ENCODE data around the gene SPSB1.
"Not testable (repeated sequence)": the region's sequence is repeated elsewhere in the genome, so short reads cannot be mapped to it uniquely, and the experiment has no call there.

The SPSB1 gene

GRCh38 chr1:9299571-9300541 is 7.2 kb downstream of the SPSB1 start:
- DNase-seq (ENCODE audit: low read depth, low spot score) = not testable (repeated sequence)

GRCh38 chr1:9300573-9300972 is 7.9 kb downstream of the SPSB1 start:
- DNase-seq (ENCODE audit: low read depth, low spot score) = no peak

- no peak for DNase-seq (ENCODE audit: low read depth, low spot score)
Measured at GRCh38 chr1:9302745-9303524, 10.2 kb downstream of the SPSB1 start.

- DNase-seq (ENCODE audit: low read depth, low spot score) = no peak
Measured at GRCh38 chr1:9303916-9304315, 11.2 kb downstream of the SPSB1 start.

- no peak for DNase-seq (ENCODE audit: low read depth, low spot score)
Measured at GRCh38 chr1:9305216-9305615, 12.5 kb downstream of the SPSB1 start.

- DNase-seq (ENCODE audit: low read depth, low spot score) = no peak
Measured at GRCh38 chr1:9306006-9306405, 13.3 kb downstream of the SPSB1 start.

GRCh38 chr1:9307303-9307702 is 14.6 kb downstream of the SPSB1 start:
- no peak for DNase-seq (ENCODE audit: low read depth, low spot score)

- DNase-seq (ENCODE audit: low read depth, low spot score) = no peak
Measured at GRCh38 chr1:9308236-9308785, 15.6 kb downstream of the SPSB1 start.

- no peak for DNase-seq (ENCODE audit: low read depth, low spot score)
Measured at GRCh38 chr1:9309080-9309479, 16.4 kb downstream of the SPSB1 start.

GRCh38 chr1:9309991-9310390 is 17.3 kb downstream of the SPSB1 start:
- DNase-seq (ENCODE audit: low read depth, low spot score) = no peak

- no peak for DNase-seq (ENCODE audit: low read depth, low spot score)
Measured at GRCh38 chr1:9311029-9311428, 18.3 kb downstream of the SPSB1 start.

- no peak for DNase-seq (ENCODE audit: low read depth, low spot score)
Measured at GRCh38 chr1:9311479-9311878, 18.8 kb downstream of the SPSB1 start.

- DNase-seq (ENCODE audit: low read depth, low spot score) = no peak
Measured at GRCh38 chr1:9312168-9312720, 19.6 kb downstream of the SPSB1 start.

- no peak for DNase-seq (ENCODE audit: low read depth, low spot score)
Measured at GRCh38 chr1:9313576-9313975, 20.9 kb downstream of the SPSB1 start.

- DNase-seq (ENCODE audit: low read depth, low spot score) = no peak
Measured at GRCh38 chr1:9314111-9314510, 21.4 kb downstream of the SPSB1 start.

GRCh38 chr1:9314711-9315379 is 22.2 kb downstream of the SPSB1 start:
- no peak for DNase-seq (ENCODE audit: low read depth, low spot score)

GRCh38 chr1:9315411-9316079 is 22.9 kb downstream of the SPSB1 start:
- DNase-seq (ENCODE audit: low read depth, low spot score) = no peak

- DNase-seq (ENCODE audit: low read depth, low spot score) = no peak
Measured at GRCh38 chr1:9316080-9316444, 23.4 kb downstream of the SPSB1 start.

- no peak for DNase-seq (ENCODE audit: low read depth, low spot score)
Measured at GRCh38 chr1:9316512-9316911, 23.8 kb downstream of the SPSB1 start.

- no peak for DNase-seq (ENCODE audit: low read depth, low spot score)
Measured at GRCh38 chr1:9317072-9317471, 24.4 kb downstream of the SPSB1 start.
